8988T (cell line): ENCODE measurements around the gene MED20.
"Not testable (repeated sequence)": the region's sequence is repeated elsewhere in the genome, so short reads cannot be mapped to it uniquely, and the experiment has no call there.

ENCODE experiments used
- DNase-seq: peaks from one replicate; pipeline ENCODE4 v3.0.0; 2011

The MED20 gene, protein sequence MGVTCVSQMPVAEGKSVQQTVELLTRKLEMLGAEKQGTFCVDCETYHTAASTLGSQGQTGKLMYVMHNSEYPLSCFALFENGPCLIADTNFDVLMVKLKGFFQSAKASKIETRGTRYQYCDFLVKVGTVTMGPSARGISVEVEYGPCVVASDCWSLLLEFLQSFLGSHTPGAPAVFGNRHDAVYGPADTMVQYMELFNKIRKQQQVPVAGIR

DNA sequence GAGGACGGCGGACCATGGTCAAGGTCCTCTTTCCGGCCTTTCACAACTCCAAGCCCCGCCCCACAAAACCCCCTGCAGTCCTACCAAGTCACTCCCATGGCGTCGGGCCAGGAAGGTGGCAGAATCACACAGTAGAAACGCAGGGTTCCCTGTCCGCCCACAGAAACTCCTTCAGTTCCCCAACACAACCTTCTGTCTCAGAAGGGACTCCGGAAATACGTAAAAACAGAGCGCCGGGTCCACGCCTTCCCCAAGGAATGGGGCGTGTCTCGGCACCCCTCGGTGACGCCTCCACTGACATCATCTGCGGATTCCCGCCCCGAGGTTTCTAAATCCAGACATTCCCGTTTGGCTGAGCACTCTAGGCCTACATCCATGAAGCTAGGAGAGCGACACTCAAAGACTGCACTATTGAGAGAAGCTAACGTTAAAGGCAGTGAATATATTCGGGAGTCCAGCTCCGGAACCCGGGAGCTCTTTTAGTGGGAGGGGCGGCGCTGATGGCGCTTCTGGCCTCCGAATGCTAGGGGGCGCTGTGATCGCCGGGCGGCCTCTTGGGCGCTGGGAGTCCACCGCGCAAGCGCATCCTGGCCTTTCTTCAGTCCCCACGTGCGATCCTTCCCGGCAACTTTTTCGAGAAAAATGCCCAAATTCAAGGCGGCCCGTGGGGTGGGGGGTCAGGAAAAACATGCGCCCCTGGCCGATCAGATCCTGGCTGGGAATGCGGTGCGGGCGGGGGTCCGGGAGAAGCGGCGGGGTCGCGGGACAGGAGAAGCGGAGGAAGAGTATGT, at the start of gene MED20, which contains the start of gene BYSL:
TSS of gene MED20 (minus strand) at position 219 of the 791 bp plus-strand sequence. CDS start at position 98, 121 bp downstream.
TSS of gene BYSL (plus strand) at position 579 of the 791 bp plus-strand sequence. CDS start at position 643, 64 bp downstream.
- DNase-seq = peak; percentile 68

DNA sequence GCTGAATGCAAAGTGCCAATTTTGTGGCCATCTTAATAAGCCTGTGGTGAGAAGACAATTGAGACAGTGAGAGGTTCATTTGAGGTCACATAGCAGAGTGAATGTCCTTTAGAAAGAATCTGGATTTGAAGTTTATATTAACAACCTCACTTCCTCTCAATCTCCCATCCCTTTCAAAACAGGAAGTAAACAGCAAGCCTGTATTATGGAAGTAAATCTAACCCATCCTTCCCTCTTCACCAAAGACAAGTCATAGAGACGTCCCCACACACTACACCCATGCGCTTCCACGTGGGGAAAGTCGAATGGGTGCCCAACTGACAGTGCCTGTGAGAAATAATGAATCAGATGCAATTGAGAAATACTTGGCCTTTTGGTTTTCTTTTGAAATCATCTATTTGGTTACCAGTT, 49.5 kb upstream of the MED20 start:
- no peak for DNase-seq

- no peak for DNase-seq
Observed at GRCh38 chr6:41967312-41968287, 46.7 kb upstream of the MED20 start.

DNA sequence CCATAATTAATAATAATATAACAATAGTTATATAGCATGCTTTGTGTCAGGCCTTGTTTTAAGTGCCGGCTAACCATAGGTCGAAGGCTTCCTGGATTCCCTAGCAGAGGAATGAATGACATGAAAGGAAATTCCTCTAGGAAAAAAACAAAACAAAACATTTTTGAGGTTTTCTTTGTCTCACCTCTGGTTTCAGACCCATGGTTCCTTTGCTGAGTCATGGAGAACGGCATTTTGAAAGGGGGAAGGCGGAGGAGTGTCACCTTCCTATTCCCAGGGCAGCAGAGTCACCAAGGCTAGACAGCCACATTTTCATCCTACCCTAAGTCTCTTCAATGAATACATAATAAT, 46.0 kb upstream of the MED20 start:
- DNase-seq = peak; percentile 52

DNA sequence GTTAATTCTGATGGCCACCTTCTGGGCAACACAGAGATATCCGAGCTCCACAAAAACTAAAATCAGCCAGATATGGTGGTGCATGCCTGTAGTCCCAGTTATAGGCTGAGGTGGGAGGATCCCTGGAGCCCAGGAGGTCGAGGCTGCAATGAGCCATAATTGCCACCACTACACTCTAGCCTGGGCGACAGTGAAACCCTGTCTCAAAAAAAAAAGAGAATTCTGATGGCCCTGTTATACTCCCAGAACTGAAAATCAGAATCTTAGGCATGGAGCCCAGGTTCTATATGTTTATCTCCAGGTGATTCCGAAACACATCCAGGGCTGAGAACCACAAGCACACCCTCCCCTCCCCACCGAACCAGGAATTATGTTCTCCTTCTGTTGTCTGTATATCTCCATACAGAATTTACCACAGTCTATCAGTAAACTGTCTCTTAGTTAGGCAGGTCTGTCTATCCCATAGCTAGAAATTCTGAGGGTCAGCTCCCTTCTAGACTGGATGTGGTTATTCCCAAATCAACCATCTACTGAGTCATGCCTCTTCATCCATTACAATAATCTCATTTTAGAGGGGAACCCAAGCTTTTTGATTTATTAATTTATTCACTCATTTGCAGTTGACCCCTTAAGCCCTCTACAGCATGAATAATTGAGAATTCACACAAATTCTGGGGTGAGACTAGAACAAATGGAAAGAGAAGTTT, 45.4 kb upstream of the MED20 start:
- no peak for DNase-seq

GRCh38 chr6:41965429-41966213, 44.7 kb upstream of the MED20 start:
- DNase-seq = no peak

- DNase-seq = no peak
Observed at GRCh38 chr6:41964201-41964887, 43.4 kb upstream of the MED20 start.

GRCh38 chr6:41963371-41963770, 42.4 kb upstream of the MED20 start:
- no peak for DNase-seq

DNA sequence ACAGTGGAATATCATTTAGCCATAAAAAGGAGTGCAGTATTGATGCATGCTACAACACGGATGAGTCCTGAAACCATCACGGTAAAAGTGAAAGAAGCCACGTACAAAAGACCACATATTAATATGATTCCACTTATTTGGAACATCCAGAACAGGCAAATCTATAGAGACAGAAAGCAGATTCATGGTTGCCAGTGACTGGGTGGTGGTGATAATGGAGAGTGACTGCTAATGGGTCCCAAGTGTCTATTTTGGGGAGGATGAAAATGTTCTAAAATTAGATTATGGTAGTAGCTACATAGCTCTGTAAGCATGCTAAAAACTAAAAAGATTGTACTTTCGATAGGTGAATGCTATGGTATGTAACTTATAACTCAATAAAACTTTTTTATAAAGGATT, 39.1 kb upstream of the MED20 start:
- no peak for DNase-seq

DNA sequence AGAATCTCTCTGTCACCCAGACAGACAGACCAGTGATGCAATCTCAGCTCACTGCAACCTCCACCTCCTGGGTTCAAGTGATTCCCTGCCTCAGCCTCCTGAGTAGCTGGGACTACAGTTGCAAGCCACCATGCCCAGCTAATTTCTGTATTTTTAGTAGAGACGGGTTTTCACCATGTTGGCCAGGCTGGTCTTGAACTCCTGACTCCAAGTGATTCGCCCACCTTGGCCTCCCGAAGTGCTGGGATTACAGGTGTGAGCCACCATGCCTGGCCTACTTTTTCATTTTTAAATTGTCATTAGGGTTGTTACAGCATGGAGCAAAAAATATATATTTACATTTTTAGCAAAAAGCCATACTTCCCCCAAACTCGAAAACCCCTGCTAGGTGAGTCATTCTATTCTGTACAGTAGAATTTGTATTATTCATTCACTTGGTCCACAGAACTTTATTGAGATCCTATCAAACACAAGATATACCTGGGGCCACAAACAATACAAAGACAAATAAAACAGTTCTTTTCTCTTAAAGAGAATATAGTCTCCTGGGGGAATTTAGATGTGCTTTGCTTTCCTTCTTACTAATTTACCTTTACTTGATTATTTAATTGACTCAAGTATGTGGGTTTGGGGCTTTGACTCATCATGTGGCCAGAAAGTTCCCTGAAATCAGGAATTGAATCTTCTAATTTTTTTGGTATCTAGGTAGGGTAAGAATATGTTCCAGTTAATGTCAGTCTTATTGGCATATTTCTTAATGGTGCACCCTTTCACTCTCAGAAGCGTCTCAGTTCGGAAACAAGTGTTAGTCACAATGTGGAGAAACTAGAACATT, 37.3 kb upstream of the MED20 start:
- no peak for DNase-seq

GRCh38 chr6:41957117-41957516, 36.2 kb upstream of the MED20 start:
- DNase-seq = no peak

- DNase-seq = no peak
Observed at GRCh38 chr6:41955412-41955811, 34.5 kb upstream of the MED20 start.

DNA sequence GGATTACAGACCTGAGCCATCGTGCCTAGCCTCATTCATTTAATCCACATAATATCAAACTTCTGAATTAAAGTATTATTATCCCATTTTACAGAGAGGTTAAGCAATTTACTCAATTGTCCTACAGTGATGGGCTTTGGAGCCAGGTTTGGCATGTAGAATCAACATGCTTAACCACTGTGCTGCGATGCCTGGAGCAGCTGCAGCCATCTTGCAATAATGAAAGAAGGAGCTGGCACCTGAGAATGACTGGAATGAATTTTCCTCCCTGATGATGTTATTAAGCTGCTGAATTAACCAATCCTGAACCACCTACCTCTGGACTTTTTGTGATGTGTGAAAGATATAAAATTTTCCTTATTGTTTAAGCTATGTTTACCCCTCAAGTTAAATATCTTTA, 33.7 kb upstream of the MED20 start:
- no peak for DNase-seq

- DNase-seq = no peak
Observed at GRCh38 chr6:41947581-41948220, 26.8 kb upstream of the MED20 start.

DNA sequence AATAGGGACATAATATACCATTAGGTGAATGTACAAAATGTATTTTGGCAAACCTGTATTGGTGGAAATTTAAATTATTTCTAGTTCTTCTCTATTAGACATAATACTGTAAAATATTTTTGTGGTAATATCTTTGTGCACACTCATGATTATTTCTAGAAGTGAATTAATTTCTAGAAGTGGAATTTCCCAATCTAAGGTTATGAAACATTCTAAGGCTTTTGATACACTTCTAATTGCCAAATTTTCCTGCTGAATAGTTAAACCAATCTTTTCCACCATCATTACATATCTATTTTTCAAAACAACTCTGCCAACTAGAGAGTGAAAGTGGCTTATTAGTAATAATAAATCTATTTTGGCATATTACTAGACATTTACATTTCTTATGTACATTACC, 22.5 kb upstream of the MED20 start:
- DNase-seq = no peak

GRCh38 chr6:41942882-41943281, 21.9 kb upstream of the MED20 start:
- not testable (repeated sequence) for DNase-seq

DNA sequence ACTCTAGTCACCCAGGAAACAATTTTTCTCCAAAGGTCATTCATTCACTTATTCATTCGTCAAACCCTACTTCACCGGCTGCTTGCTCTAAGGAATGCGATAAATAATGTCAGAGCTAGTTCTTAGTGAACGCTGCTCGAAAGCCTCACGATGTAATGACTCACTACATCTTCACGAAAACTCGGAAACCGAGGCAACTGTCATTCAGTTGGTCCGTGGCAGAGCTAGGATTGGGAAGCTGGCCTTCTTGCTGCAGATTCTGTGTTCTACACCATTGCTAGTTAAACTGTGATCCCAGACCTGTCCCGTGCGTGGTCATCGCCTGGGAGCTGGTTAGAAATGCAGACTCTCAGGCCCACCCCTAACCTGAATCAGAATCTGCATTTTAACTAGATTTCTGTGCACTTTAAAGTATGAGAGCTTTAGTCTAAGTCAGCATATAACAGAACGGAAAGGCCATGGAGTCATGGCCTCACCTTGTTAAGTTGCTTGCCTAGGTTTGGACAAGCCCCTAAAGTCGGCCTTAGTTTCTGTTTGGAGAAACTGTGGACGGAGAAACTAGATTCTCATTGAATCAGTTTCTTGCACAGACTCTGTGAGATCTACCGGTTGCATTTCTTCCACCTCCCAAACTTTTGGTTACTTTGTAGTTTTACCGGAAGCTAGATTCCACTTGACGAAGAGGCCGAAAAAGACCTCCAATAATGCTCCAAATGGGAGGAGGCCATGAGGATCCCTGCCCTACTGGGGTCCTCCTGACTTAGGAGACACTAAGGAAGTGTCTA, 21.3 kb upstream of the MED20 start:
- no peak for DNase-seq

- peak; percentile 69 for DNase-seq
Observed at GRCh38 chr6:41941280-41942066, 20.5 kb upstream of the MED20 start, which contains the start of gene CCND3. Gene CCND3 (minus strand): TSS chr6:41941808. CDS start chr6:41941649, 159 bp downstream.
